ENCODE measurements around the gene FOXP1. TPM values are rescaled to one million over a fixed set of nuclear protein-coding genes. Genes with fewer than 3 reads are reported as not detected.

The FOXP1 gene
- total and polyA plus RNA-seq, 2 of the 8 experiments (the other 6 are each of a cell fraction or from before 2014, with no cell fraction given): 13.9 to 25.4 TPM

GRCh38 chr3:71536376-71536965 is 47.1 kb downstream of the FOXP1 start (continued):
- TF ChIP-seq PHF8 (conservative IDR thresholded peaks at IDR 0.05; ENCODE audit: low read depth, low read length): no peak
- TF ChIP-seq SUZ12 (IDR thresholded peaks at IDR 0.05; ENCODE audit: low read length): no peak
- no peak for TF ChIP-seq SIRT6 (IDR thresholded peaks at IDR 0.05; ENCODE audit: low read length)
- no peak for TF ChIP-seq CHD1 (IDR thresholded peaks at IDR 0.05; ENCODE audit: low read depth, low read length)
- TF ChIP-seq HDAC2 (IDR thresholded peaks at IDR 0.05; ENCODE audit: borderline replicate concordance in 1 of 2, low read depth in 2 of 2, low read length in 2 of 2): no peak

Measured in H1 (cell line).